G401 (cell line): ENCODE results near the gene PTPRF. TPM values are rescaled to one million over a fixed set of nuclear protein-coding genes. Genes with fewer than 3 reads are reported as not detected.
A peak's percentile ranks its signal among the peaks of the same experiment; 100 is the strongest.
"Not testable (repeated sequence)": the region's sequence is repeated elsewhere in the genome, so short reads cannot be mapped to it uniquely, and the experiment has no call there.

ENCODE experiments used
- DNase-seq: peaks from one replicate; pipeline ENCODE4 v3.0.0-alpha.2; 2015; ENCODE audit warnings: low spot score
- in situ Hi-C: cut with HindIII; loops from 2 replicates; pipeline ENCODE4 v1.10.0; 2016; ENCODE audit warnings: low sequenced_read_pairs, mixed read lengths
- total RNA-seq: library from RNA; depleted of rRNA; stranded (reverse); fragments of >200 nt; shearing (Covaris generic); gene quantifications from 2 replicates; pipeline ENCODE4 v1.2.3, GENCODE V29; 2014; rRNA removed

PTPRF gene
- total RNA-seq = 46.6 and 61.3 TPM in 2 replicates

- DNase-seq = peak; percentile 58
- in situ Hi-C loops = no loop called here
Measured at GRCh38 chr1:43530483-43531106, at the start of gene PTPRF. TSS of gene PTPRF (plus strand) at chr1:43530883. CDS start at chr1:43545076, 14,193 bp downstream.

GRCh38 chr1:43481491-43481890 is 49.2 kb upstream of the PTPRF start:
- in situ Hi-C loops = no loop called here
- DNase-seq = no peak

- in situ Hi-C loops = no loop called here
- DNase-seq = no peak
Measured at GRCh38 chr1:43482215-43482614, 48.5 kb upstream of the PTPRF start.

GRCh38 chr1:43484367-43484766 is 46.3 kb upstream of the PTPRF start:
- in situ Hi-C loops = no loop called here
- no peak for DNase-seq

GRCh38 chr1:43488165-43488564 is 42.5 kb upstream of the PTPRF start:
- DNase-seq = no peak
- in situ Hi-C loops = no loop called here

- in situ Hi-C loops = no loop called here
- no peak for DNase-seq
Measured at GRCh38 chr1:43491061-43491460, 39.6 kb upstream of the PTPRF start.

- no peak for DNase-seq
- in situ Hi-C loops = no loop called here
Measured at GRCh38 chr1:43492826-43493225, 37.9 kb upstream of the PTPRF start.

DNA sequence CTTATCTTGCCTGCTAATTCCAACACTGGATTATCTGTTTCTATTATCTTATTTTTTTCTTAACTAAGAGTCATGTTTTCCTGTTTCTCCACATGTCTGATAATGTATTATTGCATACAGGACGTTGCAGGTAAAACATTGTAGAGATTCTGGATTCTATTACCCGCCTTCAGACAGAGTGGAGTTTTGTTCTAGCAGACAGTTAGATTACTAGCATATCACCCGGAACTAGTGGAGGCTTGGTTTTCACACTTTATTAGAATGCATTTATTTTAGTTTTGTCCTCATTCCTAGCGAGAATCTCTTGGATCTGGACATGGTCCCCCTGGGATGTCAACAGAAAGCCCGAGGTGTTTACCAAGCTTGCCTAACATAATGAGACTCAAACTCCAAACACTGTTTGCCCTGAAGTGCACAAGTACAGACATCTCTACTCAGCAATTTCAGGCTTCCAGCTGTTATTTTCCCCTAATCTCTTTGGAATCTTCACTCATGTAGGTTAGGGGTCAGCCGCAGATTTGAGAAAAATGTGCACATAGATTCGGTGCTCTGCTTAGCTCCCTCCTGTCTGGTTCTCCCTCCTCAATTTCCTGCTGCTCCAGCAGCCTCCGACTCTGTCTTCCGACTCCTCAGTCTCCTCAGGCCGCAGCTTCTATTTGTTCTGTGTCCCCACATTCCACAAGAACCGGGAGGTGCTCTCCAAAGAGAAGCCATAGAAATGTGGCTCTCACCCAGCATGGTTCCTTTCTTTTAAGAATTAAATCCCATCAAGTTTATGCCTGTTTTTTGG is 36.8 kb upstream of the PTPRF start:
- in situ Hi-C loops = no loop called here

GRCh38 chr1:43495204-43495603 is 35.5 kb upstream of the PTPRF start:
- DNase-seq = no peak
- in situ Hi-C loops = no loop called here

More for the DNA sequence above, 36.8 kb upstream of the PTPRF start:
- DNase-seq = no peak

GRCh38 chr1:43499898-43500297 is 30.8 kb upstream of the PTPRF start:
- DNase-seq = no peak
- in situ Hi-C loops = no loop called here

- in situ Hi-C loops, DNase-seq: not testable (repeated sequence)
Measured at GRCh38 chr1:43501806-43502205, 28.9 kb upstream of the PTPRF start.

DNA sequence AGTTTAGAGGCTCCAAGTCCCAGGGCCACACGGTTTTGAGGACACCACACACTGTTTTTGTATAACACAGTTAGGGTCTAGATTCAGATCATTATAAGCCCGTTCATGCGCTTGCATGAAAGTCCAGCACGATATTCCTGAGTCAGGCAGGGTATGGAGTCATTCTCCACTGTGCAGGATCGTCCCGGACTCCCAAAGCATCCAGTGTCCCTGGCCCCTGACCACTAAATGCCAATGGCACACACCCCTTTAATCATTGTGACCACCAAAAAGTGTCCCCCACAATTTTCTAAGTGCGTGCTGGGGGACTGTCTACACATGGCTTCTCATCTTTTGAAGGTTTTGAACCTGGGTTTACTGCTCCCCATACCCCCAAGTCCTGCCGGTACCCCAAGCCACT is 27.1 kb upstream of the PTPRF start:
- in situ Hi-C loops = no loop called here
- DNase-seq = no peak

- DNase-seq = peak; percentile 56
- in situ Hi-C loops = no loop called here
Measured at GRCh38 chr1:43505077-43505780, 25.5 kb upstream of the PTPRF start.

GRCh38 chr1:43506233-43506632 is 24.4 kb upstream of the PTPRF start:
- no peak for DNase-seq
- in situ Hi-C loops = no loop called here

GRCh38 chr1:43507296-43508295 is 23.1 kb upstream of the PTPRF start:
- in situ Hi-C loops = no loop called here
- DNase-seq = no peak

- peak; percentile 77 for DNase-seq
- in situ Hi-C loops = no loop called here
Measured at GRCh38 chr1:43509007-43509739, 21.5 kb upstream of the PTPRF start.

DNA sequence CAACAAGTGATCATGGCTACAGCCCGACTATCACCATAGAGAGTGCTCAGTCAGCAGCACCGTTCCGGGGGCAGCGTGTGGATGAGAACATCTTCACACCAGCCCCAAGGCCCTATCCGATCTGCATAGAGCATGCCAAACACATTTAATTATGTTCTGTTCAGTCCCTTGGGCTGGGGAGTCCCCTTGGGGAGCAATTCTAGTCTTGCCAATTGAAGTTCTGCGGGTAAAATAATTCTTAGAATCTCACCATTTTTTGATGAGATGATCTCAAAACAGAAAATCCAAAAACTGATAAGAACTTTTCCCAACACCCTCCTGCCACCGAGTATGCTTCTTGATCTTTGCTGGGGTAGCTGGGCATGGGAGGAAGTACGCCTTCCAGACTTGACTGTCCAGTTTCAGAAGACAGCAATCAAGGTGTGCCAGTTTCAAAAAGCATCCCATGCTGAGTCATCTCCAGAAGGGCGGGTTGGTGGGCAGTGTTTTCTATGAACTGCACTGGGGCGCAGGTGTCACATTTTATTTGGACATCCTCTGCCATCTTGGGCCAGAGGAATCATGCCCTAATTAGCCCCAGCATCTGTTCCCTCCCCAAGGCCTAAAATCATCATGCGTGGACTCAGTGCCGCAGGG is 20.8 kb upstream of the PTPRF start:
- peak; percentile 20 for DNase-seq
- in situ Hi-C loops = no loop called here

- in situ Hi-C loops = no loop called here
- no peak for DNase-seq
Measured at GRCh38 chr1:43510621-43511020, 20.1 kb upstream of the PTPRF start.
